ENCODE data around the gene COPS3.
"Not testable (repeated sequence)": the region's sequence is repeated elsewhere in the genome, so short reads cannot be mapped to it uniquely, and the experiment has no call there.

Gene COPS3

GRCh38 chr17:17300624-17301568, 19.9 kb upstream of the COPS3 start:
- DNase-seq: peak; percentile 36

DNA sequence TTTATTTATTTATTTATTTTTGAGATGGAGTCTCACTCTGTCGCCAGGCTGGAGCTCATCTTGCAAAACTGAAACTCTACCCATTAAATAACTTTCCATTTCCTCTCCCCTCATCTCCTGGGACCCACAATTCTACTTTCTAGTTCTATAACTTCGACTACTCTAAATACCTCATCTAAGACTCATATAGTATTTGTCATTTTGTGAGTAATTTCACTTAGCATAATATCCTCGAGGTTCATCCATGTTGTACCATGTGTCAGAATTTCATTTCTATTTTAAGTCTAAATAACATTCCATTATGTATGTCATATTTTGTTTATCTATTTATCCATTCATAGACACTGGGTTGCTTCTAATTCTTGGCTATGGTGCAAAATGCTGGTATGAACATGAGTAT, 17.1 kb upstream of the COPS3 start:
- no peak for DNase-seq

DNA sequence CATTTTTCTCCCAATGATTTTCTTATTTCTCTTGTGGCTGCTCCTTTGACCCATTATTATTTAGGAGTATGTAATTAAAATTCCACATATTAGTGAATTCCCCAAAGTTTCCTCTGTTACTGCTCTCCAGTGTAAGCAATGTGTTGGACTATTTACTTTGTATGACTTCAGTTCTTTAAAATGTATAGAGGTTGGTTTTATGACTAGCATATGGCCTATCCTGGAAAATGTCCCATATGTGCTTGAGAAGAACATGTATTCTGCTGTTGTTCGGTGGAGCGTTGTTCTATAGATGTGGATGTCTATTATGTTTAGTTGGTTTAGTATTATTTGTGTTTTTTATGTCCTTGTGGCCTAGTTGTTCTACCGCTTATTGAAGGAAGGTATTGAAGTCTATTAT, 16.2 kb upstream of the COPS3 start:
- no peak for DNase-seq

- DNase-seq: no peak
Measured at GRCh38 chr17:17295141-17295540, 14.1 kb upstream of the COPS3 start.

DNA sequence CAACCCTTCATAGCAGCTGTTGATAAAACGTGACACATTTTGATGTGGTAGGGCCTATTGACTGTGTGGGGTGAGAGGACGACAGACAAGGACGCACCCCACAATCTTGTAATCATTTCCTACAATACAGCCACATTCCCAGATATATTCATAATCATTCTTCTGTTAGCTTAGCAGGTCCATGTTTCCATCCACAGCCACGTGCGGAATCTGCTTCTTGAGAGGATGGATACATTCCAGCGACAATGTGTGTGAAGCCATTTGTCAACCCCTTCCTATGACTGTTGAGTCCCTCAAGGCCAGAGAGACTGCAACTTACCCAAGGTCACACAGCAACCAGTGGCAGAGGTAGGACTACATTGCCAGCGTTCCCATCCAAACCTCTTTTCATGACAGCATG, 8.7 kb upstream of the COPS3 start:
- DNase-seq: no peak

GRCh38 chr17:17289086-17289485, 8.0 kb upstream of the COPS3 start:
- DNase-seq: no peak

GRCh38 chr17:17285951-17286350, 4.9 kb upstream of the COPS3 start:
- no peak for DNase-seq

GRCh38 chr17:17279316-17279715, 1.7 kb downstream of the COPS3 start:
- DNase-seq: no peak

DNA sequence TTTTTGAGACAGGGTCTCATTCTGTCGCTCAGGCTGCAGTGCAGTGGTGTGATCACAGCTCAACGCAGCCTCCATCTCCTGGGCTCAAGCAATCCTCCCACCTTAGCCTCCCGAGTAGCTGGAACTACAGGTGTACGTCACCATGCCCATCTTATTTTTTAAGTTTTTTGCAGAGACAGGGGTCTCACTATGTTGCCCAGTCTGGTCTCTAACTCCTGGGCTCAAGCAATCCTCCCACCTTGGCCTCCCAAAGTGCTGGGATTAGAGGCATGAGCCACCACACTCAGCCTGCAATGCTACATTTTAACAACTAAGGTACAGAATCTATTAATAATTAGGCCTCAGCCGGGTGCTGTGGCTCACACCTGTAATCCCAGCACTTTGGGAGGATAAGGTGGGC, 3.6 kb downstream of the COPS3 start:
- DNase-seq: not testable (repeated sequence)

- DNase-seq: no peak
Measured at GRCh38 chr17:17275971-17276370, 5.1 kb downstream of the COPS3 start.

GRCh38 chr17:17269926-17270773, 10.9 kb downstream of the COPS3 start:
- no peak for DNase-seq

GRCh38 chr17:17264430-17264829, 16.6 kb downstream of the COPS3 start:
- DNase-seq: no peak

DNA sequence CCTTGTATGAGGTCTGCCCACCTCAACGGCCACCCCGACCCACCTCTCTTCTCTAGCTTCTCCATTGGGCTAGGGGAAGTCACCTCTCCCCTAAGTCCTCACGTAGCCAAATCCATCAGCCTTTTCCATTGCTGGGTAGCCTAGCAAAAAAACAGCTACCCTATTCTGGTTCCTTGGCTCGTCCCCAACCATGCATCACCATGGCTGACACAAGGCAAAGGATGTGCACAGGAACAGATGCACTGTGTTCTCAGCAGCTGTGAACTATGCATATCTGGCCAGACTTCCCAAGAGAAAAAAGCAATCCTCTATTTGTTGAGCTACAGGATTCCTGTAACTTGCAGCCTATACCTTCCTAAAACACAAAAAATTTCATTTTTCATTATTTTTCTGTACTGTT, 22.0 kb downstream of the COPS3 start:
- DNase-seq: no peak

- DNase-seq: no peak
Measured at GRCh38 chr17:17258011-17258410, 23.0 kb downstream of the COPS3 start.

DNA sequence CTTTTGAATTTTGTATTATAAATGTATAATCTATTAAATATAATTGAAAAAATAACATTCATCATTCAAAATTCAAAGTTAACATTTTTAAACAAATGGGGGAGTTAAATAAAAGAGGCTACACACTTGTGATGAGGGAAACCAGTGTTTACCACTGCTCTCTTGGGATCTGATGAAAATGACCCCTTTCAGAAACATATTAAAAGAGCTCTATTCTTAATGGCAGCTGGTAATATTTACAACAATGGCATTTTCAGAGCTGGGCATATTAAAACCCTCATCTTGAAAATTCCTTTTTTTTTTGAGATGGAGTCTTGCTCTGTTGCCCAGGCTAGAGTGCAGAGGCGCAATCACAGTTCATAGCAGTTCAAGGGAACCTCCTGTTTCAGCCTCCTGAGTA, 24.7 kb downstream of the COPS3 start:
- no peak for DNase-seq

DNA sequence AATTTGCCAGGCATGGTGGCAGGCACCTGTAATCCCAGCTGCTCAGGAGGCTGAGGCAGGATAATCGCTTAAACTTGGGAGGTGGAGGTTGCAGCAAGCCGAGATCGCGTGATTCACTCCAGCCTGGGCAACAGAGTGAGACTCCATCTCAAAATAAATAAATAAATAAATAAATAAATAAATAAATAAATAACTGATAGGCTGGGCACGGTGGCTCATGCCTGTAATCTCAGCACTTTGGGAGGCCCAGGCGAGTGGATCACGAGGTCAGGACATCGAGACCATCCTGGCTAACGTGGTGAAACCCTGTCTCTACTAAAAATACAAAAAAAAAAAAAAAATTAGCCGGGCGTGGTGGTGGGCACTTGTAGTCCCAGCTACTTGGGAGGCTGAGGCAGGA, 25.4 kb downstream of the COPS3 start:
- not testable (repeated sequence) for DNase-seq

GRCh38 chr17:17254036-17254435, 27.0 kb downstream of the COPS3 start:
- DNase-seq: no peak

DNA sequence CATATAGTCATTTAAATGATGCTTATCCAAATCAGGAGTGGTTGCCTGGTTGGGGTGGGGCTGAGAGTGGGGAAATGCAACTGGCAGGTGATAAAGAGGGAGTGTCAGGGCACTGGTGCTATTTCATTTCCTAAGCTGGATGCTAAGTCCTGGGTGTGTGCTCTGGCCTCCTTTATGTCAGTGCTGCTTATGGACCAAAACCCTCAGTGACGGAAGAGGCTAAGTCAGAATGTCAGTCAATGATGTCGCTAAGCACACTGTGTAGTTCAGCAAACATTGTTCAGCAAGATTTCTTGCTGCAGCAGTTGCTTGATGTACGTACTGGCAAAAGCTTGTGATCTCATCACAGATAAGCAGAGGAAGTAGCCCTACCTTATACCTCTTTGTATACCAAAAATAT, 27.6 kb downstream of the COPS3 start:
- no peak for DNase-seq

- DNase-seq: no peak
Measured at GRCh38 chr17:17252149-17252661, 28.8 kb downstream of the COPS3 start.

DNA sequence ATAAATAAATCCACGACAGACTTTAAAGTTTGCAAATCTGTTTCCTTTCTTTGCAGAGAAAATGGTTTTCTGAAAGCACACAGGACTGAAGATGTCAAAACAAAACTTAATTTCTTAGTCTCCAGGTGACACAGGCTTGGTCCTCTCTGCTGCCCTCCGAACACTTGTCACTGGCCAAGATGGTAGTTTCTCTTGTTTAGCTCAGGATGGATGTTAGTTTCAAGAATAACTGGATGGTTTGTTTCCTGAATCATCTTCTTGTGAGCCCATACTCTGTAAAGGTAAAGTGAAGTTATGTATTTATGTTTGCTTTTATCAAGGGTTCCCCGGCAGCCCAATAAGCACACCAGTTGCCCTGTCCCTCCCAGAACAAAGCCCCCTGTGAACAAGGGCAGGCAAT, 34.2 kb downstream of the COPS3 start:
- no peak for DNase-seq

DNA sequence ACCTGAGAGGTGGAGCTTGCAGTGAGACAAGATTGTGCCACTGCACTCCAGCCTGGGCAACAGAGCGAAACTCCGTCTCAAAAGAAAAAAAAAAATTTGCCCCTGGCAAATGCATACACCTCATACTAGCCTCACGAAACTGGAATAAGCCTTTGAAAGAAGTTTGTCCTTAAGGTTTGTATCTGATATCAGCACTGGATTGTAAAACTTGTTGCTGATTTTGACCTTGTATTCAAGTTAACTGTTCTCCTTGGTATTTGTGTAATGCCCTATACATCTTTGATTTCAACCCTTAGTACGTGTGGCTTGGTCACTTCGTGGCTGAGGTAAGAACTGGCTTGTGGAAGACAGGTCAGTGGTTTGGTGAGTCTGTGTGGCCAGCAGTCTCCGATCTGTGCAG, 37.9 kb downstream of the COPS3 start:
- DNase-seq: no peak

GRCh38 chr17:17242246-17242645, 38.8 kb downstream of the COPS3 start:
- no peak for DNase-seq

GRCh38 chr17:17241656-17242055, 39.4 kb downstream of the COPS3 start:
- DNase-seq: no peak

DNA sequence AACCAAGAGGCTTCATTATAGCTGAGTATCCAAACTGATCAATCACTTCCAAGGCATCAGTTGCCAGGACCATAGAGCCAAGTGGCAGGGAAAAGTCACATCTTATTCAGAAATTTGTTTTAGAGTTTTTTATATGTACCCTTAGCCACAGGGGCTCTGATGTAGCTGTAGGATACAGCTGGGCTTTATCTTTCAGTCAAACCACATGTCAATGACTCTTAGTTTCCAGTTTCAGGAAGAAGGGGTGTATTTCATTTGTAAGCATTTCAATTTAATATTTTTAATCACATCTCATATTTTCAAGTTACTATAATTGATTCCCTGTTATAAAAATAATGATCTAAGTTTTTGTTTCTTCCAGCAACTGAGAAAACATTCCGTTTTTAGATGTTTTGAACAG, 41.2 kb downstream of the COPS3 start:
- no peak for DNase-seq
